HCT116 (cell line): ENCODE results near the gene TMEM100.

ENCODE experiments used
- EGR1 ChIP-seq: IDR thresholded peaks from 2 replicates; pipeline ENCODE4 v1.6.1; 2012; ENCODE audit warnings: low read depth
- ELF1 ChIP-seq: IDR thresholded peaks from 2 replicates; pipeline ENCODE4 v1.6.1; 2012; ENCODE audit warnings: low read depth, borderline replicate concordance
- EZH2 ChIP-seq: fragments of 200-600 bp; sonication (generic); IDR thresholded peaks from 2 replicates; pipeline ENCODE4 v1.6.1; 2017; ENCODE audit warnings: antibody characterized with exemption, mixed run types
- EZH2phosphoT487 ChIP-seq: fragments of 200-600 bp; IDR thresholded peaks from 2 replicates; pipeline ENCODE4 v1.6.1; 2018; ENCODE audit warnings: antibody characterized with exemption, borderline replicate concordance
- JUND ChIP-seq: IDR thresholded peaks from 2 replicates; pipeline ENCODE4 v1.6.1; 2012
- POLR2A ChIP-seq: IDR thresholded peaks from 2 replicates; pipeline ENCODE4 v1.7.0; 2011; ENCODE audit warnings: borderline replicate concordance; ENCODE audit not compliant: insufficient read depth, insufficient read length; ENCODE audit errors: extremely low read depth
- POLR2AphosphoS5 ChIP-seq: IDR thresholded peaks from 2 replicates; pipeline ENCODE4 v1.6.1; 2011; ENCODE audit warnings: mild to moderate bottlenecking, low read depth, low read length, moderate library complexity
- RAD21 ChIP-seq: IDR thresholded peaks from 2 replicates; pipeline ENCODE4 v1.6.1; 2012; ENCODE audit warnings: low read depth, mild to moderate bottlenecking
- TCF7L2 ChIP-seq: IDR thresholded peaks from 2 replicates; pipeline ENCODE4 v1.7.0; 2011; ENCODE audit warnings: borderline replicate concordance, inconsistent platforms; ENCODE audit not compliant: insufficient read depth, insufficient read length; ENCODE audit errors: extremely low read depth
- TF ChIP-seq, protein P1 (sequence below), 3 experiments: fragments of 200-600 bp in 1 of 3; sonication (generic) in 1 of 3; IDR thresholded peaks in 2 of 3; conservative IDR thresholded peaks in 1 of 3; 2 replicates each; pipeline ENCODE4 v1.5.1; 2012 to 2017; ENCODE audit warnings: low read depth in 2 of 3, low read length in 2 of 3, antibody characterized with exemption in 1 of 3, borderline replicate concordance in 1 of 3, control low read depth in 1 of 3, mild to moderate bottlenecking in 1 of 3, mixed read lengths in 1 of 3, mixed run types in 1 of 3, moderate library complexity in 1 of 3; ENCODE audit not compliant: insufficient read depth in 1 of 3

DNA sequence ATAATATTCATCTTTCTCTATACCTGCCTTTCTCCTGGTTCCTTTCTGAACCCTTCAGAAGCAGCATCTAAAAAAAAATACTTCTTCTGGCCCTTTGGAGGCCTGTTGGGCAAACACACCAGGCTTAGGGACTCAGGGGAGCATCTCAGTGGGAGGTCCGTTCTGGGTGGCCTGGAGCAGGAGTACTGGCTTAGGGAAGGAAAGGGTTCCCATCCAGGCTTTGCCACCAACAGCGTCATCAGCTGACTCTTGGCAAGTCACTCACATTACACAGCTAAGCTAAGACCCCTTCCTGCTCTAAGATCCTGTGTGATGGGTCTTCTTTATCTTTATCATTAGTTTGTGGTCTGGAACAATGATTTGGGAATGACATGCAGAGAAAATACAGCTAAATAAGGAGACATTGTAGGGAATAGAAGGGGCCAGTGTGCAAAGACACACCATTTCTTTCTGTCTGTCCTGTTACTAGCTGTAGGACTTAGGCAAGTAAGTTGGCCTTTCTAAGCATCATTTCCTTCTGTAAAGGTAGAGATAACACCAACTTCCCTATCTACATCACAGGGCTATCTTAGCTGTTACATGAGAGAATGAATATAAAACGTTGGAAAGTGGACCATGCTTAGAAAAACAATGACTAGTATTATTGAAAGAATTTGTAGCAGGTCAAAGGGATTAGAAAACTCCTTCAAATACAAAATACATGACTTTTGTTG is 38.1 kb upstream of the TMEM100 start:
- TF ChIP-seq, protein P1, sequence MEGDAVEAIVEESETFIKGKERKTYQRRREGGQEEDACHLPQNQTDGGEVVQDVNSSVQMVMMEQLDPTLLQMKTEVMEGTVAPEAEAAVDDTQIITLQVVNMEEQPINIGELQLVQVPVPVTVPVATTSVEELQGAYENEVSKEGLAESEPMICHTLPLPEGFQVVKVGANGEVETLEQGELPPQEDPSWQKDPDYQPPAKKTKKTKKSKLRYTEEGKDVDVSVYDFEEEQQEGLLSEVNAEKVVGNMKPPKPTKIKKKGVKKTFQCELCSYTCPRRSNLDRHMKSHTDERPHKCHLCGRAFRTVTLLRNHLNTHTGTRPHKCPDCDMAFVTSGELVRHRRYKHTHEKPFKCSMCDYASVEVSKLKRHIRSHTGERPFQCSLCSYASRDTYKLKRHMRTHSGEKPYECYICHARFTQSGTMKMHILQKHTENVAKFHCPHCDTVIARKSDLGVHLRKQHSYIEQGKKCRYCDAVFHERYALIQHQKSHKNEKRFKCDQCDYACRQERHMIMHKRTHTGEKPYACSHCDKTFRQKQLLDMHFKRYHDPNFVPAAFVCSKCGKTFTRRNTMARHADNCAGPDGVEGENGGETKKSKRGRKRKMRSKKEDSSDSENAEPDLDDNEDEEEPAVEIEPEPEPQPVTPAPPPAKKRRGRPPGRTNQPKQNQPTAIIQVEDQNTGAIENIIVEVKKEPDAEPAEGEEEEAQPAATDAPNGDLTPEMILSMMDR (IDR thresholded peaks at IDR 0.05 in 2 of 3, conservative IDR thresholded peaks at IDR 0.05 in 1 of 3; ENCODE audit: borderline replicate concordance in 1 of 3, insufficient read depth in 1 of 3, low read depth in 2 of 3, low read length in 2 of 3), result no peak
- TF ChIP-seq EZH2phosphoT487 (no peak), EZH2 (no peak), POLR2AphosphoS5 (no peak), TCF7L2 (no peak), JUND (no peak), ELF1 (no peak), POLR2A (no peak), RAD21 (no peak), EGR1 (no peak)
